Neural cell (in vitro differentiated cells): Measurements from ENCODE around the gene SLC29A4.
"Not testable (repeated sequence)": the region's sequence is repeated elsewhere in the genome, so short reads cannot be mapped to it uniquely, and the experiment has no call there.

ENCODE experiments used
- CTCF ChIP-seq: fragments of 450-650 bp; IDR thresholded peaks from 2 replicates; pipeline ENCODE4 v1.5.1; 2014; ENCODE audit warnings: antibody characterized with exemption, mild to moderate bottlenecking, moderate library complexity; ENCODE audit not compliant: poor library complexity, severe bottlenecking
- EP300 ChIP-seq: fragments of 450-650 bp; conservative IDR thresholded peaks from 2 replicates; pipeline ENCODE4 v1.6.1; 2014; ENCODE audit warnings: antibody characterized with exemption, mild to moderate bottlenecking, moderate library complexity; ENCODE audit not compliant: poor library complexity, severe bottlenecking
- EZH2 ChIP-seq: fragments of 200-600, 300-800 bp; shearing (Covaris generic), sonication (generic); IDR thresholded peaks from 2 replicates; pipeline ENCODE4 v1.6.1; 2014; ENCODE audit warnings: antibody characterized with exemption, low read length, borderline replicate concordance, mild to moderate bottlenecking; ENCODE audit not compliant: insufficient read depth, poor library complexity, severe bottlenecking
- MXI1 ChIP-seq: fragments of 450-650 bp; conservative IDR thresholded peaks from 2 replicates; pipeline ENCODE4 v1.6.1; 2014; ENCODE audit warnings: antibody characterized with exemption, mild to moderate bottlenecking; ENCODE audit not compliant: poor library complexity, severe bottlenecking
- POLR2AphosphoS5 ChIP-seq: IDR thresholded peaks from 2 replicates; pipeline ENCODE4 v1.6.1; 2012
- RAD21 ChIP-seq: fragments of 450-650 bp; conservative IDR thresholded peaks from 2 replicates; pipeline ENCODE4 v1.6.1; 2014; ENCODE audit warnings: antibody characterized with exemption, mild to moderate bottlenecking, moderate library complexity
- SMC3 ChIP-seq: fragments of 450-650 bp; conservative IDR thresholded peaks from 2 replicates; pipeline ENCODE4 v1.6.1; 2014; ENCODE audit warnings: antibody characterized with exemption, mild to moderate bottlenecking, moderate library complexity; ENCODE audit not compliant: poor library complexity
- TAF1 ChIP-seq: IDR thresholded peaks from 2 replicates; pipeline ENCODE4 v1.6.1; 2012; ENCODE audit warnings: low read depth

- TF ChIP-seq CTCF, TAF1, EZH2, EP300, POLR2AphosphoS5, MXI1, SMC3, RAD21: not testable (repeated sequence)
These were observed 28.4 kb upstream of the SLC29A4 start for GRCh38 chr7:5254371-5254770.
